Pancreas (tissue), 10 donors: ENCODE results near the gene CCDC88C. TPM values are rescaled to one million over a fixed set of nuclear protein-coding genes. Genes with fewer than 3 reads are reported as not detected.
"Not testable (repeated sequence)": the region's sequence is repeated elsewhere in the genome, so short reads cannot be mapped to it uniquely, and the experiment has no call there.

Source experiments
- ATAC-seq, 4 donors: fragments of 200-7000 bp; cut with Tn5 transposase; one replicate each; pipeline versions ENCODE4 v1.8.0 to v1.9.1; 2020; ENCODE audit warnings: mild to moderate bottlenecking in 4 of 4, moderate library complexity in 4 of 4
- DNase-seq, 6 donors: peaks; one replicate each; pipeline ENCODE4 v3.0.0-alpha.2; 2020
- FAIRE-seq: peaks from 2 replicates; lab custom pipeline; 2012; peaks lifted over from hg19 to GRCh38; lab: Jason Lieb, UNC
- H3K27ac ChIP-seq, 4 donors: fragments of 200-600 bp; sonication (generic); 1 replicate in 3 of 4; 2 replicates in 1 of 4; pipeline versions ENCODE4 v1.5.0 to v1.8.0; 2020
- H3K27me3 ChIP-seq, 4 donors: fragments of 200-600 bp; one replicate each; pipeline ENCODE4 v1.8.0; 2021
- H3K36me3 ChIP-seq, 3 donors: fragments of 200-600 bp; sonication (generic) in 1 of 3; one replicate each; pipeline versions ENCODE4 v1.5.0 to v1.8.0; 2020 to 2021
- H3K4me1 ChIP-seq, 3 donors: fragments of 200-600 bp; one replicate each; pipeline ENCODE4 v1.8.0; 2021
- H3K4me3 ChIP-seq, 4 donors: fragments of 200-600 bp; sonication (generic) in 2 of 4; one replicate each; pipeline versions ENCODE4 v1.5.0 to v1.8.0; 2020 to 2021
- H3K9me3 ChIP-seq, 4 donors: fragments of 200-600 bp; one replicate each; pipeline ENCODE4 v1.8.0; 2021
- WGBS, 2 donors: extraction: QIAGEN DNeasy Blood & Tissue Kit; methylation state at CpG; one replicate each; pipeline ENCODE4 v1.1.7; 2013; 5-methylcytosine and 5-hydroxymethylcytosine counted together
- intact Hi-C, 3 donors: fragments of 100-400 bp; cut with DNase I; formaldehyde crosslinking; loops; one replicate each; pipeline versions ENCODE4 v1.11.1 to v1.14.2; 2022
- polyA plus RNA-seq, 2 donors: library from polyadenylated mRNA; stranded (reverse); fragments of 200-250 nt; gene quantifications; one replicate each; pipeline ENCODE4 v1.2.3, GENCODE V29; 2013
- total RNA-seq, 6 donors: library from RNA; stranded (reverse); fragmentation: NEBNext Ultra II Directional in 4 of 6; extraction: Animal tissue kit (Norgen Biotek cat#: 25700) in 4 of 6; gene quantifications; one replicate each; pipeline versions ENCODE4 v1.2.1 to v1.2.4, GENCODE V29; 2021 to 2023
- TF ChIP-seq, protein P1 (sequence below), 4 donors: fragments of 200-600 bp; sonication (generic) in 3 of 4; IDR thresholded peaks; one replicate each; pipeline versions ENCODE4 v1.5.0 to v1.8.0; 2021; ENCODE audit warnings: antibody characterized with exemption in 4 of 4
- donor health status: healthy with polysubstance abuse.
- donor health status: DM: no; HTN: no; CAD: no; lungs with moderate emphysema.
- donor health status: DM: no; HTN: no; CAD: no.
- donor health status: control.
- donor health status: control.
- donor health status: Bipolar disorder and iron deficiency.
- donor health status: DM: yes; HTN: yes; CAD: no.
- donor health status: DM: no; HTN: no; CAD: no.
- donor health status: DM: no; HTN: no; CAD: no.
- donor health status: DM: yes; HTN: yes; CAD: no.

The CCDC88C gene
- total and polyA plus RNA-seq, 8 donors, result 10.3 to 20.2 (median 14.6) TPM

DNA sequence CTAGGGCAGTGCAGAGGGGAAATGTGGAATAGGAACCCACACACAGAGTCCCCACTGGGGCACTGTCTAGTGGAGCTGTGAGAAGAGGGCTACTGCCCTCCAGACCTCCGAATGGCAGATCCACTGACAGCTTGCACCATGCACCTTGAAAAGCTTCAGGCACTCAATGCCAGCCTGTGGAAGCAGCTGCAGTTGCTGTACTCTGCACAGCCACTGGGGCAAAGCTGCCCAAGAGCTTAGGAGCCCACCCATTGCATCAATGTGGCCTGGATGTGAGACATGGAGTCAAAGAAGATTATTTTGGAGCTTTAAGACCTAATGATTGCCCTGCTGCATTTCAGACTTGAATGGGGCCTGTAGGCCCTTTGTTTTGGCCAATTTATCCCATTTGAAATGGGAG is 21.7 kb upstream of the CCDC88C start:
- no peak overlapping the region for H3K4me3 ChIP-seq
- ATAC-seq, result no peak

DNA sequence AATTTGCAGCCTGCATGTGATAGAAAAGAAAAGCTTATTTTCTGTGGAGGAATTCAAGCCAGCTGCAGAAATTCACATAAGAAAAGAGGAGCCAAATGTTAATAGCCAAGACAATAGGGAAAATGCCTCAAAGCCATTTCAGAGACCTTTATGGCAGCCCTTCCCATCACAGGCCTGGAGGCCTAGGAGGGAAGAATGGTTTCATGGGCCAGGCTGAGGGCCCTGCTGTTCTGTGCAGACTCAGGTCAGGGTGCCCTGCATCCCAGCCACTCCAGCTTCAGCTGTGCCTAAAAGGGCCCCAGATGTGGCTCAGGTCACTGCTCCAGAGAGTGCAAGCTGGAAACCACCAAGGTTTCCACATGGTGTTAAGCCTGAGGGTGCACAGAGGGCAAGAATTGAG is 21.2 kb upstream of the CCDC88C start:
- Histone ChIP-seq H3K27ac (no peak overlapping the region), H3K27me3 (no peaks in the 10 kb centered on the region), H3K36me3 (no peaks in the 10 kb centered on the region), H3K4me3 (no peak overlapping the region), H3K4me1 (no peaks in the 10 kb centered on the region), H3K9me3 (no peaks in the 10 kb centered on the region)
- TF ChIP-seq, protein P1, sequence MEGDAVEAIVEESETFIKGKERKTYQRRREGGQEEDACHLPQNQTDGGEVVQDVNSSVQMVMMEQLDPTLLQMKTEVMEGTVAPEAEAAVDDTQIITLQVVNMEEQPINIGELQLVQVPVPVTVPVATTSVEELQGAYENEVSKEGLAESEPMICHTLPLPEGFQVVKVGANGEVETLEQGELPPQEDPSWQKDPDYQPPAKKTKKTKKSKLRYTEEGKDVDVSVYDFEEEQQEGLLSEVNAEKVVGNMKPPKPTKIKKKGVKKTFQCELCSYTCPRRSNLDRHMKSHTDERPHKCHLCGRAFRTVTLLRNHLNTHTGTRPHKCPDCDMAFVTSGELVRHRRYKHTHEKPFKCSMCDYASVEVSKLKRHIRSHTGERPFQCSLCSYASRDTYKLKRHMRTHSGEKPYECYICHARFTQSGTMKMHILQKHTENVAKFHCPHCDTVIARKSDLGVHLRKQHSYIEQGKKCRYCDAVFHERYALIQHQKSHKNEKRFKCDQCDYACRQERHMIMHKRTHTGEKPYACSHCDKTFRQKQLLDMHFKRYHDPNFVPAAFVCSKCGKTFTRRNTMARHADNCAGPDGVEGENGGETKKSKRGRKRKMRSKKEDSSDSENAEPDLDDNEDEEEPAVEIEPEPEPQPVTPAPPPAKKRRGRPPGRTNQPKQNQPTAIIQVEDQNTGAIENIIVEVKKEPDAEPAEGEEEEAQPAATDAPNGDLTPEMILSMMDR (IDR thresholded peaks at IDR 0.05), result no peak
- no peak for ATAC-seq
- FAIRE-seq, result no peak
- no peak for DNase-seq
- intact Hi-C loops, result no loop called here

More for the DNA sequence above, 21.7 kb upstream of the CCDC88C start:
- Histone ChIP-seq H3K27ac (no peak overlapping the region), H3K9me3 (no peaks in the 10 kb centered on the region), H3K27me3 (no peaks in the 10 kb centered on the region), H3K36me3 (no peaks in the 10 kb centered on the region), H3K4me1 (no peaks in the 10 kb centered on the region)
- no peak for DNase-seq
- intact Hi-C loops, result no loop called here
- no peak for FAIRE-seq
- TF ChIP-seq, protein P1 (IDR thresholded peaks at IDR 0.05), result no peak
- WGBS, 2 donors, result 69 to 93% methylated on average over 1 of the region's 1 CpG

DNA sequence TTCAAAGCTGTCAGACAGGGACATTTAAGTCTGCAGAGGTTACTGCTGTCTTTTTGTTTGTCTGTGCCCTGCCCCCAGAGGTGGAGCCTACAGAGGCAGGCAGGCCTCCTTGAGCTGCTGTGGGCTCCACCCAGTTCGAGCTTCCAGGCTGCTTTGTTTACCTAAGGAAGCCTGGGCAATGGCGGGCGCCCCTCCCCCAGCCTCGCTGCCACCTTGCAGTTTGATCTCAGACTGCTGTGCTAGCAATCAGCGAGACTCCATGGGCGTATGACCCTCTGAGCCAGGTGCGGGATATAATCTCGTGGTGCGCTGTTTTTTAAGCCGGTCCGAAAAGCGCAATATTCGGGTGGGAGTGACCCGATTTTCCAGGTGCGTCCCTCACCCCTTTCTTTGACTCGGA is 18.6 kb upstream of the CCDC88C start:
- DNase-seq, H3K4me1 ChIP-seq, intact Hi-C loops, H3K36me3 ChIP-seq, H3K27ac ChIP-seq, H3K4me3 ChIP-seq, H3K27me3 ChIP-seq, H3K9me3 ChIP-seq, ATAC-seq, FAIRE-seq: not testable (repeated sequence)
- 70 to 78% methylated on average over 16 of the region's 16 CpGs for WGBS, 2 donors

DNA sequence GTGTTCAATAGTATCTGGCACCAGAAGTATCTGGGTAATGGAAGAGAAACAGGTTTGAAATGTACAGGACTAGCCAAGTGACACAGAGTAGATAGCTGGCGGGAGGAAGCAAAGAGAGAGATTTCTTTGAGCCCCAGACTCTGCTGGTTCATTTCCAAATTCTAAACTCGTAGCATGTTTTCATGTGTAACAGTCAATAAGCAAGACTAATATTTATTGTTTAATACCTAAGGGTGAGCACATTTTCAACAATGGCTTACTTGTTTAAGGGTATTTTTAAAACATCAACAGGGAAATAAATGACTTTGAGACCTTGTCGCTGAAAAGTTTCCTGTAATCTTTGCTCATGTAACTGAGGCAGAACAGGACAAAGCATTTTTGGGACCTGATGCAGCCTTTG is 11.8 kb upstream of the CCDC88C start:
- intact Hi-C loops, result loop anchor here in 1 of 3 donors (10.0 kb wide), 1 partner anchor 105 kb away; no protein-coding TSS in a partner anchor
- Histone ChIP-seq H3K9me3 (no peaks in the 10 kb centered on the region), H3K27me3 (no peaks in the 10 kb centered on the region), H3K27ac (peak overlapping the region in 3 of 4 donors; percentile 43 to 61 (median 58)), H3K36me3 (no peaks in the 10 kb centered on the region), H3K4me3 (no peak overlapping the region), H3K4me1 (no peaks in the 10 kb centered on the region)
- DNase-seq, result no peak
- no peak for FAIRE-seq
- peak; percentile 37 to 77 (median 64) for ATAC-seq
- 56 to 62% methylated on average over 3 of the region's 3 CpGs for WGBS, 2 donors
- TF ChIP-seq, protein P1 (IDR thresholded peaks at IDR 0.05), result no peak

DNA sequence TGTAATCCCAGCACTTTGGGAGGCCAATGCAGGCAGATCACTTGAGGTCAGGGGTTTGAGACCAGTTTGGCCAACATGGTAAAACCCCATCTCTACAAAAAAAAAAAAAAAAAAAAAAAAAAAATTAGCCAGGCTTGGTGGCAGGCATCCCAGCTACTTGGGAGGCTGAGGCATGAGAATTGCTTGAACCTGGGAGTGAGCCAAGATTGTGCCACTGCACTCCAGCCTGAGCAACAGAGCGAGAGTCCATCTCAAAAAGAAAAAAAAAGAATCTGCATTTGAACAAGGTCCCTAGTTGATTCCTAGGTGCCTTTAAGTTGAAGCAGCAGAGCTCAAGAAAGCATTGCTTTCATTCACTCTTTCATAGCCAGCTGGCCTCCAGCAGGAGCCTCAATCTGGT is 11.3 kb upstream of the CCDC88C start:
- intact Hi-C loops, result loop anchor here in 1 of 3 donors (10.0 kb wide), 1 partner anchor 104 kb away; no protein-coding TSS in a partner anchor
- H3K27ac ChIP-seq, result peak overlapping the region in 2 of 4 donors; percentile 58 to 61
- ATAC-seq, result peak; percentile 34 to 74 (median 48)
- WGBS, 2 donors, result 65 to 91% methylated on average over 1 of the region's 1 CpG
- not testable (repeated sequence) for H3K4me3 ChIP-seq, H3K4me1 ChIP-seq, DNase-seq, FAIRE-seq, H3K9me3 ChIP-seq, H3K27me3 ChIP-seq, H3K36me3 ChIP-seq

DNA sequence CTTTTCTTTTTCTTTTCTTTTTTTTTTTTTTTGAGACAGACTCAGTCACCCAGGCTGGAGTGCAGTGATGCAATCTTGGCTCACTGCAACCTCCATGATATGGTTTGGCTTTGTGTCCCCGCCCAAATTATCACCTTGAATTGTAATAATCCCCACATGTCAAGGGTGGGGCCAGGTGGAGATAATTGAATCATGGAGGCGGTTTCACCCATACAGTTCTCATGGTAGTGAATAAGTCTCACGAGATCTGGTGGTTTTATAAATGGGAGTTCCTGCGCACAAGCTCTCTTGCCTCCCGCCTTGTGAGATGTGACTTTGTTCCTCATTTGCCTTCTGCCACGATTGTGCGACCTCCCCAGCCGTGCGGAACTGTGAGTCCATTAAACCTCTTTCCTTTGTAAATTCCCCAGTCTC is 7.9 kb upstream of the CCDC88C start:
- not testable (repeated sequence) for H3K27me3 ChIP-seq, H3K4me3 ChIP-seq, FAIRE-seq, DNase-seq, ATAC-seq, H3K27ac ChIP-seq, H3K4me1 ChIP-seq, H3K36me3 ChIP-seq, H3K9me3 ChIP-seq
- 82 to 94% methylated on average over 9 of the region's 9 CpGs for WGBS, 2 donors
- intact Hi-C loops, result loop anchor here in 1 of 3 donors (10.0 kb wide), 1 partner anchor 101 kb away; no protein-coding TSS in a partner anchor
